Stimulated activated CD4-positive, alpha-beta T cell treated with anti-CD3 and anti-CD28 coated beads, Interleukin-1b, Interleukin-23, amount 100 ng/mL, for 1 hour (primary cell): ENCODE data around the gene SCAP.
"Not testable (repeated sequence)": the region's sequence is repeated elsewhere in the genome, so short reads cannot be mapped to it uniquely, and the experiment has no call there.

ENCODE experiments used
- DNase-seq, 2 donors: peaks; one replicate each; pipeline ENCODE4 v3.0.0-alpha.2; 2020; ENCODE audit warnings: low read depth in 2 of 2

Gene SCAP

GRCh38 chr3:47398228-47398627 is 77.5 kb downstream of the SCAP start:
- no peak for DNase-seq

GRCh38 chr3:47394881-47395280 is 80.9 kb downstream of the SCAP start:
- no peak for DNase-seq

DNA sequence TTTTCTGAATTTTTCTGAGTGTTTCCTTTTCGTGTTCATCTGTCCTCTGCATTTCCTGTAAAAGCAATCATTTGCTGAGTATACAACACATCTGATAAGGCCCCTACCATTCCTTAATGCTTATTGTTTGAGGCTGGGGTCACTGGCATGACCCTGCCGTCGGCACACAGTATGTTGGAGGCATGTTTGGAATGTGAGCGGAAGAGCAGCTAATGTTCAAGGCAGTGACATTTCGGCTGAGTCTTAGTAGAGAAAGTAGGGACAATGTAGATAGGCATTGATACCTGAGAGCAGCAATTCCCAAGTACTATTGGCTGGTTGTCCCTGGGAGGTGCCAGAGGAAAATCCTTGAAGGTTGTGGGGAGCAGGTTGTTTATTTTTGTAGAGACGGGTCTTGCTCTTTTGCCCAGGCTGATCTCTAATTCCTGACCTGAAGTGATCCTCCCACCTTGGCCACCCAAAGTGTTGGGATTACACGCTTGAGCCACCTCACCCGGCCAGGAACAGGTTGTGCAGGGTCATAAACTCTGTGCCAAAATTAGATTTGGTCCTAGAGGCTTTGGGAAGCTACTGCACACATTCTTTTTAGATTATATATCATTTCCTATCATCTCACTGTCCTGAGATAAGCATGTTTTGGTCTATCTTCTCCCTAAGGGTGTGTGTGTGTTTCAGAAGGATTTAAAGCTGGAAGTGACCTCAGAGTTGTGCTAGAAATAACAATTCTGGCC is 81.4 kb downstream of the SCAP start:
- DNase-seq, result no peak

DNA sequence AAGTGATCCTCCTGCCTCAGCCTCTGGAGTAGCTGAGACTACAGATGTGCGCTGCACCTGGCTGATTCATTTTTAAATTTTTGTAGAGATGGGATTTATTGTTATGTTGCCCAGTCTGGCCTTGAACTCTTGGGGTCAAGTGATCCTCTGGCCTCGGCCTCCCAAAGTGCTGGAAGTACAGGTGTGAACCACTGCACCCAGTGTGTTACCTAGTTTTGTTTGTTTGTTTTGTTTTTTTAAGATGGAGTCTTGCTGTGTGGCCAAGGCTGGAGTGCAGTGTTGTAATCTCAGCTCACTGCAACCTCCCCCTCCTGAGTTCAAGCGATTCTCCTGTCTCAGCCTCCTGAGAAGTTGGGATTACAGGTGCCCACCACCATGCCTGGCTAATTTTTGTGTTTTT is 82.8 kb downstream of the SCAP start:
- DNase-seq, result no peak

DNA sequence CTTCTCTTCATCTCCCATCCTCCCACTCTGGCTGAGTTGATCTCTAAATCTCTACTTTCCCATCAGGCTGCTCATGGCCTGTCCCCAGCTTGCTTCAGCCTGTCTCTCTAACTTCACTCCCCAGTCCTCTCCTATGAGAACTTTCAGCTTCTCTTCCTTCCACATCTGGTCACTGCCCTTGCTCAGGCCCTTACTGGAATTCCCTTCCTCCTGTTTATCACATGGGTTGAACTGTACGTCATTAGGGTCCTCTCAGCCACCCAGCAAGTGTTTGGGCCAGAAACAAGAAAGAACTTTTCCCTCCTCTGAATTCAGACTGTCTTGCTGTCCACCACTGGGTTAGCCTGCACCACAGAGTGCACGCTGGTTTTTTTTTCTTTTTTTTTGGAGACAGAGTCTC is 89.9 kb downstream of the SCAP start:
- no peak for DNase-seq

DNA sequence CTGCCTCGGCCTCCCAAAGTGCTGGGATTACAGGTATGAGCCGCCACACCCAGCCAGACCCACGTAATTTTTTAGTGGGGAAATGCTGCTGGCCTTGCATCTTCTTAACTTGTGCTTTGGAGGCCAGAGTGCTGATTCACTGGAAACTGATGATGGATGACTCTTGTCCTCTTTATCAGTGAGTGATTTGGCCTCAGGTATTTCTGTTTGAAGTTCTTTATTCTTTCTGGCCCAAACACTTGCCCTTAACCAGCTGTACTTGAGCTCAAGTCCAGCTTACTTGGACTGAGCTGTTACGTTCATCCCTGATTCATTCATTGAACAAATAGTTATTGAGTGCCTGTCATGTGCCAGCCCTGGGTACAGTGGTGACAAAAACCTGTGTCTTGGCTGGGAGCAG is 90.7 kb downstream of the SCAP start:
- DNase-seq, result no peak

GRCh38 chr3:47384425-47384824 is 91.3 kb downstream of the SCAP start:
- DNase-seq, result no peak

- DNase-seq, result peak; percentile 14 to 43
These were observed 94.2 kb downstream of the SCAP start for GRCh38 chr3:47381317-47382157.

DNA sequence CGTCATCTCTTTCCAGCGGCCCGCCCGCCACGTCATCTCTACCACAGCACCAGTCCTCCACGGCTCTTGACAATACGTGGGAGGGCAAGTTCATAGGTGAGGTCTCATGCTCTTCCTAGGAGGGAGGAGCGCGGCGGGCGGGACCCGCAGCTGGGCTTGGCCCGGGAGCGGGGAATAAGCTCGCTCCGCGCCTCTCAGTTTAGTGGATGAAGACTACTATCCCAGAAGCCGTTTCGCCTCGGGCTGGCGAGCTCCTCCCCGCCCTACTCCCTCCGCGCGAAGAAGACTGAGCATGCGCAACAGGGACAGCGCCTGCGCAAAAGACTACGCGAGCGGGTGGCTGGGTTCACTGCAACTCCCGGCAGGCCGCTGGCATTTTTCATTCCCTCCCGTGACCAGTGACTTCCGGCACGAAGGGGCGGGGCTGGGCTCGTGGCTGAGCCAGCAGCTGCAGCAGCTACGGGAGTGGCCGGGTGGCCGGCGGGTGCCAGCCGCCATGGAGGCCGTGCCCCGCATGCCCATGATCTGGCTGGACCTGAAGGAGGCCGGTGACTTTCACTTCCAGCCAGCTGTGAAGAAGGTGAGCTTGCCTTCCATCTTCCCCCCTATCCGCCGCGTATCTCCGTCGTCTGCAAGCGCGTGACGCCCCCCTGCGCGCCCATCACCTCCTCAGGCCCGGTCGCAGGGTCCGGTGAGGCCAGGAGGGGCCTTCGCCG is 95.0 kb downstream of the SCAP start, which contains the start of gene PTPN23:
PTPN23 (plus strand) TSS at position 421 of the 716 bp plus-strand sequence; CDS start at position 497, 76 bp downstream.
- DNase-seq, result peak; percentile 97

GRCh38 chr3:47380026-47380600 is 95.6 kb downstream of the SCAP start:
- no peak for DNase-seq

GRCh38 chr3:47379411-47379899 is 96.3 kb downstream of the SCAP start:
- DNase-seq, result no peak

GRCh38 chr3:47378869-47379268 is 96.9 kb downstream of the SCAP start:
- no peak for DNase-seq

GRCh38 chr3:47377186-47377585 is 98.6 kb downstream of the SCAP start:
- no peak for DNase-seq

- no peak for DNase-seq
These were observed 99.3 kb downstream of the SCAP start for GRCh38 chr3:47376393-47376792.

DNA sequence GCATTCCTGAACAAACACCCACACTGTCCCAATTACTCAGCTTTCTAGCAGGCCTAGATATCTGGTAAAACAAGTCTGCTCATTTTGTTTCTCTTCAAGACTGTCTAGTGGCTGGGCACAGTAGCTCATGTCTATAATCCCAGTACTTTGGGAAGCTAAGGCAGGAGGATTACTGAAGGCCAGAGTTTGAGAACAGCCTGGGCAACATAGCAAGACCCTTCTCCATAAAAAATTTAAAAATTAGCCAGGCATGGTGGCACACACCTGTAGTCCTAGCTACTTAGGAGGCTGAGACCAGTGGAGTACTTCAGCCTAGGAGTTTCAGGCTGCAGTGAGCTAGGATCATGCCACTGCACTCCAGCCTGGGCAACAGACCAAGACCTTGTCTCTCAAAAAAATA is 101.2 kb downstream of the SCAP start:
- DNase-seq, result no peak

DNA sequence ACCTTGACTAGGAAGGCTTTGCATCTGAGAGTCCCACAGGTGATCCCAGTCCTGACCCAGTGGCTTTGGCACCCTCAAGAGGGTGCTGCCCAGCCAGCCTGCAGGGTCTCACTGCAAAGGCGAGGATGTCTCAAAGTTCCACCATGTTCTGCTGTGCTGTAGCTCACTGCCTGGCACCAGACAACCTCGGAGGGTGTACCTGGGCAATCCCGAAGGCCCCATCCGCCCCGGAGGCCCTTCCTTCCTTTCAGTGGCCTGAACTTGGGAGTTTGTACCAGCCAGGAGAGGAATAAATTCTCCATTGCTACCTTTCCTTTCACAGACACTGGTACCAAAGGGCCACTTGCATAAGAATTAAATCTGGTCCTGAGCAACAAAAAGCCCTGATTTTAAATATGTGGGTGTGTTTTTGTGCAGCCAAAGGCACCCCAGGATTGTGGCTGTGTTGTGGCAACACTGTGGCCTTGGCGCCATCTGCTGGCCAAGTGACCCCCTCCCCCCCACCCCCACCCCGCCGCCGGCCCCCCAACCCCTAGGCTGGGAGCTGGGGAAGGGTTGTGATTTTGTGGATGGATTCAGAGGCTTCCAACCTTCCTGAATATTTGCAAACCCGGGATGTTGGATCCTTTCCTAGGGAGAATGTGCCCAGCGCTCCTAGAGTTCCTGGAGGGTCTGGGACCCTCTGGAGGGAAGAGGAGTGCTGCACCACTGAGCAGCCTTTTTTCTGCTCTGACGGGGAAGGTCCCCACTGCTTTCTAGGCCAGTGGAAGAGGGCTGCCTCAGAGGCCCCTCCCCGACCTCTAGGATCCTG is 104.6 kb downstream of the SCAP start:
- DNase-seq, result no peak

GRCh38 chr3:47370020-47370419 is 105.7 kb downstream of the SCAP start:
- DNase-seq, result not testable (repeated sequence)

DNA sequence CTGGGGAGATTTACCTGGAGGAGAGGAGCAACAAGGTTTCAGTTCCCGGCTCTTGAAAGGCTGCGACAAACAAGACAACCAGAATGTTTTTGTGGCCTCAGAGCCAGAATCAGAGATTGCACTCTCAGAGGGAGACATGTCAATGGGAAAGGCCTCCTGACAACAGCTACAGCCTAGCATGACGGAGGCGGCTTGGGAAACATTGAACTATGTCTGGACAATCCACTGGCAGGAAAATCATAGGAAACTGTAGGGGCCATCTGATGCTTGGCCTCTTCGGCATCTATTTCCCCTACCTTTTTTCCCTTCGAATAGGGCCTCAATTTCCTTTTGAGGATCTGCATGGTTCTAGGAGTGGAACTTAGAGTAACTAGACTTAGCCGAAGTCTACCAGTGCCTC is 108.1 kb downstream of the SCAP start:
- DNase-seq, result no peak

DNA sequence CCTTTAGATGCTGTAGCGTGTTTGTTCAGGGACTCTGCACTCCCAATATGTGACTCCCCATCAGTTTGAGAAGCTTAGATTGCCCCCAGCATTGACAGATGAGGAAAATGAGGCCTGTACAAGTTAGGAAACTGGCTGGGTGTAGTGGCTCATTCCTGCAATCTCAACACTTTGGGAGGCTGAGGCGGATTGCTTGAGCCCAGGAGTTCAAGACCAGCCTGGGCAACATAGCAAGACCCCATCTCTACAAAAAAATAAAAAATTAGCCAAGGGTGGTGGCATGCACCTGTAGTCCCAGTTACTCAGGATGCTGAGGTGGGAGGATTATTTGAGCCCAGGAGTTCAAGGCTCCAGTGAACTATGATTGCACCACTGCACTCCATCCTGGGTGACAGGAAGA is 108.9 kb downstream of the SCAP start:
- no peak for DNase-seq

DNA sequence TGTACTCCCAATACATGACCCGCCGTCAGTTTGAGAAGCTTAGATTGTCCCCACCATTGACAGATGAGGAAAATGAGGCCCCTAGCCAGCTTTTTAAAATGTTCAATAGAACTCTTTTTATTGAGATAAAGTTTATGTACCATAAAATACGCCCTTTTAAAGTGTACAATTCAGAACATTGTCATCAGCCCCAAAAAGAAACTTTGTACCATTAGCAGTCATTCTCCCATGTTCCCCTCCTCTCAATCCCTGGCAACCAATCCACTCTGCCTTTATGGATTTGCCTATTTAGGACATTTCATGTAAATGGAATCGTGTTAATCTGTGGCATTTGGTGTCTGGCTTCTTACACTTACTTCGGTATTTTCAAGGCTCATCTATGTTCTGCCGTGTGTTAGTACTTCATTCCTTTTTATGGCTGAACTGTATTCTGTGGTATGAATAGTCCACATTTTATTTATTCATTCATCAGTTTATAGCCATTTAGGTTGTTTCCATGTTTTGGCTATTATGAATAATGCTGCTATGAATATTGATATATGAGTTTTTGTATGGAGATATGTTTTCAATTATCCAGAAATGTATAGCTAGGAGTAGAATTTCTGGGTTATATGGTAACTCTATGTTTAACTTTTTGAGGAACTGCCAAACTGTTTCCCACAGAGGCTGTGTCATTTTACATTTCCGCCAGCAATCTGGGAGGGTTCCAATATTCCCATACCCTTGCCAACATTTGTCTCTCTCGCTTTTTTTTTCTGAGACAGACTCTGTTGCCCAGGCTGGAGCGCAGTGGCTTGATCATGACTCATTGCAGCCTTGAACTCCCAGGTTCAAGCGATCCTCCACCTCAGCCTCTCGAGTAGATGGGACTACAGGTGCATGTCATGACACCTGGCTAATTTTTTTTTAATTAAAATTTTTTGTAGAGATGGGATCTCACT is 110.3 kb downstream of the SCAP start:
- DNase-seq, result no peak
